ENCODE data around the gene GNAZ.

Gene GNAZ

DNA sequence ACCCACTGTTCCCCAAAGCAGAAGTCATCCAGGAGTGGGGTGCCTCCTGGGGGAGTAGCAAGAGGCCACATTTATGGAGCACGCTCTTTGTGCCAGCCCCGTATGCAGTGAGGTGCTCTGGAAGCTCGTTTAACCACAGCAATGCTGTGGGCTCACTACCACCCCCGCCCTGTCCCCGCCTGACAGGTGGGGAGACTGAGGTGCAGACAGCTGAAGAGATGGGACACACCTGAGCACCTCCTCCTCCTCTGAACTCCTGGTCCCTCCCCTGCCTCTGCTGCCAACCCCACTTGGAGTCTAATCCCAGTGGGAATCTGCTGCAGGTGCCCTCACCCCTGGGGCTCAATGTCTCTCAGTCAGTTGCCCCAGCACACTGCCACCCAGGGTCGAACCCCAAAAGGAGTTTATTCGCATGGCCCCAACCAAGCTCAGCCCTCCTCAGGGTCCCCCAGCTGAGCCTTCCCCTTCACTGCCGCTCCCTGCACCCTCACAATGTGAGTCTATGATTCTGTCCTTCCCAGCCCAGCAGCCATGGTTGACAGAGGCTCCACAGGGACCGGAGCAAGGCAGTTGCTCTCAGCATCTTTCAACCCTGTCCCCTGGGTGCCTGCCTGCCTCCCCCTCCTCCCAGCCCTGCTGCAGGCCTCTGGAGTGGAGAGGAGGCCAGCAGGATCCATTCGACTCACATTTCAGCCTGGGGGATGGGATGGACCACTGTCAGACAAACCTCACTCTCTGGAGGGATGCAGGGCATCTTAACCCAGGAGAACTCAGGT is 96.7 kb downstream of the GNAZ start:
- no peak for TF ChIP-seq ZFX (IDR thresholded peaks at IDR 0.05; ENCODE audit: borderline replicate concordance)
- TF ChIP-seq, protein P1, sequence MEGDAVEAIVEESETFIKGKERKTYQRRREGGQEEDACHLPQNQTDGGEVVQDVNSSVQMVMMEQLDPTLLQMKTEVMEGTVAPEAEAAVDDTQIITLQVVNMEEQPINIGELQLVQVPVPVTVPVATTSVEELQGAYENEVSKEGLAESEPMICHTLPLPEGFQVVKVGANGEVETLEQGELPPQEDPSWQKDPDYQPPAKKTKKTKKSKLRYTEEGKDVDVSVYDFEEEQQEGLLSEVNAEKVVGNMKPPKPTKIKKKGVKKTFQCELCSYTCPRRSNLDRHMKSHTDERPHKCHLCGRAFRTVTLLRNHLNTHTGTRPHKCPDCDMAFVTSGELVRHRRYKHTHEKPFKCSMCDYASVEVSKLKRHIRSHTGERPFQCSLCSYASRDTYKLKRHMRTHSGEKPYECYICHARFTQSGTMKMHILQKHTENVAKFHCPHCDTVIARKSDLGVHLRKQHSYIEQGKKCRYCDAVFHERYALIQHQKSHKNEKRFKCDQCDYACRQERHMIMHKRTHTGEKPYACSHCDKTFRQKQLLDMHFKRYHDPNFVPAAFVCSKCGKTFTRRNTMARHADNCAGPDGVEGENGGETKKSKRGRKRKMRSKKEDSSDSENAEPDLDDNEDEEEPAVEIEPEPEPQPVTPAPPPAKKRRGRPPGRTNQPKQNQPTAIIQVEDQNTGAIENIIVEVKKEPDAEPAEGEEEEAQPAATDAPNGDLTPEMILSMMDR (IDR thresholded peaks at IDR 0.05), result no peak
- H3K27ac ChIP-seq, result no peak overlapping the region

DNA sequence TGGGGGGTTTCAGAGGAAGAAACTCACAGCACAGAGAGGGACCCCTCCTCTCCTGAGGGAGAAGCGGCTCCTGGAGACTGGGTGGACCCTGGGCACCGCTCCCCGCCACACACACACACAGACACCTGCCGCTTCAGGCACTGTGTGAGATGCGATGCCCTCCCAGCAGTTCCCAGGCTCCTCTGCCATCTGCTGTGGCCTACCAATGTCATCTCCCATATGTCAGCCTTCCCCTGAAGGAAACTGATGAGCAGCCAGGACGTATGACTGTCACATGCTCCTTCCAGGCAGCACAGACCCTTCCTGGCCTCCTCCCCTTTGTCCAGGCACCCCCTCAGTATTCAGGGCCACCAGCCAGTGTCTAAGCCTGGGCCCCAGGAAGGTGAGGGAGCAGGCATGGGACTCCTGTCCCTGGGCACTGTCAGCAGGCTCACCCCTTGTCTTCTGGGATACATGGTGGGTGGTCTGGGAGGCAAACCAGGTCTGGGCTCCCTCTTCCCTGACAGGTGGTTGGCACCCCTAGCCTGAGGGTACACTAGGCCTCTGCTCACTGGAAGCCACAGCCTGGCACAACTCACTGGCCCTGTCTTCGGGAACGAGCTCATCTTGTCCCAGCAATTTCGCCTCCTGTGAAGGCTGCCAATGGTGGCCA is 98.2 kb downstream of the GNAZ start:
- H3K27ac ChIP-seq, result no peak overlapping the region
- TF ChIP-seq ZFX (IDR thresholded peaks at IDR 0.05; ENCODE audit: borderline replicate concordance), result no peak
- TF ChIP-seq, protein P1 (IDR thresholded peaks at IDR 0.05), result no peak

DNA sequence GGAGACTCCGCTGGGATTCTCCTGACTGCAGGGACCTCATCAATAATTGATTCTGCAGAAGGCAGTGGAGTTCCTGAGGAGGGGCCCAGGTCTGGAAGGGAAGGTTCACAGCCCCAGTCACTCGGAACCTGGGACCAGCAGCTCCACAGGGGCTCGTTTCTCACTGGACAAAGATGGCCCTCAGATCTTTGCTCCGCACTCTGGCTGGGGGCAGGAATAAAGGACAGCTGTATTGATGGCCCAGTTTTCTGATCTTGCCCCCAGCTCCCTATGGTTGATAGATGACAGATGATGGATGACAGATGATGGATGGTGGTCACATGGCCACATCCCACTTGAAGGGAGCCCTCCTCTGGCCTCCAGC is 98.7 kb downstream of the GNAZ start:
- TF ChIP-seq ZFX (IDR thresholded peaks at IDR 0.05; ENCODE audit: borderline replicate concordance), result no peak
- TF ChIP-seq, protein P1 (IDR thresholded peaks at IDR 0.05), result no peak
- no peak overlapping the region for H3K27ac ChIP-seq
